H1 (cell line): ENCODE data around the gene RPS6KA2. TPM values are rescaled to one million over a fixed set of nuclear protein-coding genes. Genes with fewer than 3 reads are reported as not detected.

Source experiments
- BCL11A ChIP-seq, 2 experiments: IDR thresholded peaks; one replicate each; pipeline ENCODE4 v1.6.1; 2011; ENCODE audit warnings: low read depth in 2 of 2, low read length in 2 of 2, mild to moderate bottlenecking in 2 of 2
- JUND ChIP-seq: IDR thresholded peaks from 2 replicates; pipeline ENCODE4 v1.6.1; 2011; ENCODE audit warnings: mild to moderate bottlenecking, improper control_type of control experiment, low read length
- KDM5A ChIP-seq: fragments of 200-600 bp; IDR thresholded peaks from 2 replicates; pipeline ENCODE4 v1.7.1; 2012; ENCODE audit warnings: mild to moderate bottlenecking, low read length, inconsistent platforms, mixed read lengths
- TBP ChIP-seq: IDR thresholded peaks from 2 replicates; pipeline ENCODE4 v1.6.1; 2011; ENCODE audit warnings: low read depth, low read length, improper control_type of control experiment
- polyA plus RNA-seq, 7 experiments: library from polyadenylated mRNA; depleted of rRNA in 3 of 7; stranded (reverse) in 5 of 7; unstranded in 2 of 7; fragments of >200 nt in 5 of 7; fragments of 200-250 nt in 2 of 7; gene quantifications; 1 replicate in 5 of 7; 2 replicates in 1 of 7; 4 replicates in 1 of 7; pipeline versions ENCODE4 v1.2.1 to v1.2.3, GENCODE V29; 2011 to 2013; ENCODE audit warnings: missing spikeins in 2 of 7, mixed read lengths in 2 of 7
- total RNA-seq: library from RNA; stranded (reverse); fragmentation: NEBNext Ultra II Directional; extraction: Animal tissue kit (Norgen Biotek cat#: 25700); gene quantifications from 2 replicates; pipeline ENCODE4 v1.2.1, GENCODE V29; 2021
- TF ChIP-seq, protein P1 (sequence below): fragments of 300-600 bp; sonication (generic); IDR thresholded peaks from 2 replicates; pipeline ENCODE4 v1.7.1; 2012; ENCODE audit warnings: low read length, moderate library complexity, mild to moderate bottlenecking, inconsistent platforms; ENCODE audit not compliant: insufficient replicate concordance

RPS6KA2 gene
- total and polyA plus RNA-seq, 2 of the 8 experiments (the other 6 are each of a cell fraction or from before 2014, with no cell fraction given) = 8.8 to 25.7 TPM

DNA sequence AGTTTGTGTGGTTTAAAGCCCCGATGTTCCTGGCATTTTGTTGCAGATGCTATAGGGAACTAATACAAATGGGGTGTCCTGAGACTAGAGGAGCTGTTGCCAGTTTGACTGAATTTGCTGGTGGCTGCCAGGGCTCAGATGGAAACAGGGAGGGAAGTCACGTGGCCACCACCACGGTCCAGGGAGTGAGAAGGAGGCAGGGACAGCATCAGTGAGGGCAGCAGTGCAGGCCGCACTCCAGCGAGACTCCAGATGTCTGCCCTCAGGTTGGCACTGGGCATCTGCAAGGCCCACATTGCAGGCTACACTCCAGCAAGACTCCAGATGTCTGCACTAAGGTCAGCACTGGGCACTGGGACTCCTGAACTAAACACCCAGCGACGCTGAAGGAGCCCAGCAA lies 126.8 kb downstream of the RPS6KA2 start (continued):
- TF ChIP-seq BCL11A (IDR thresholded peaks at IDR 0.05; ENCODE audit: low read depth in 2 of 2, low read length in 2 of 2) (no peak), TBP (no peak), KDM5A (no peak), JUND (no peak)
- TF ChIP-seq, protein P1, sequence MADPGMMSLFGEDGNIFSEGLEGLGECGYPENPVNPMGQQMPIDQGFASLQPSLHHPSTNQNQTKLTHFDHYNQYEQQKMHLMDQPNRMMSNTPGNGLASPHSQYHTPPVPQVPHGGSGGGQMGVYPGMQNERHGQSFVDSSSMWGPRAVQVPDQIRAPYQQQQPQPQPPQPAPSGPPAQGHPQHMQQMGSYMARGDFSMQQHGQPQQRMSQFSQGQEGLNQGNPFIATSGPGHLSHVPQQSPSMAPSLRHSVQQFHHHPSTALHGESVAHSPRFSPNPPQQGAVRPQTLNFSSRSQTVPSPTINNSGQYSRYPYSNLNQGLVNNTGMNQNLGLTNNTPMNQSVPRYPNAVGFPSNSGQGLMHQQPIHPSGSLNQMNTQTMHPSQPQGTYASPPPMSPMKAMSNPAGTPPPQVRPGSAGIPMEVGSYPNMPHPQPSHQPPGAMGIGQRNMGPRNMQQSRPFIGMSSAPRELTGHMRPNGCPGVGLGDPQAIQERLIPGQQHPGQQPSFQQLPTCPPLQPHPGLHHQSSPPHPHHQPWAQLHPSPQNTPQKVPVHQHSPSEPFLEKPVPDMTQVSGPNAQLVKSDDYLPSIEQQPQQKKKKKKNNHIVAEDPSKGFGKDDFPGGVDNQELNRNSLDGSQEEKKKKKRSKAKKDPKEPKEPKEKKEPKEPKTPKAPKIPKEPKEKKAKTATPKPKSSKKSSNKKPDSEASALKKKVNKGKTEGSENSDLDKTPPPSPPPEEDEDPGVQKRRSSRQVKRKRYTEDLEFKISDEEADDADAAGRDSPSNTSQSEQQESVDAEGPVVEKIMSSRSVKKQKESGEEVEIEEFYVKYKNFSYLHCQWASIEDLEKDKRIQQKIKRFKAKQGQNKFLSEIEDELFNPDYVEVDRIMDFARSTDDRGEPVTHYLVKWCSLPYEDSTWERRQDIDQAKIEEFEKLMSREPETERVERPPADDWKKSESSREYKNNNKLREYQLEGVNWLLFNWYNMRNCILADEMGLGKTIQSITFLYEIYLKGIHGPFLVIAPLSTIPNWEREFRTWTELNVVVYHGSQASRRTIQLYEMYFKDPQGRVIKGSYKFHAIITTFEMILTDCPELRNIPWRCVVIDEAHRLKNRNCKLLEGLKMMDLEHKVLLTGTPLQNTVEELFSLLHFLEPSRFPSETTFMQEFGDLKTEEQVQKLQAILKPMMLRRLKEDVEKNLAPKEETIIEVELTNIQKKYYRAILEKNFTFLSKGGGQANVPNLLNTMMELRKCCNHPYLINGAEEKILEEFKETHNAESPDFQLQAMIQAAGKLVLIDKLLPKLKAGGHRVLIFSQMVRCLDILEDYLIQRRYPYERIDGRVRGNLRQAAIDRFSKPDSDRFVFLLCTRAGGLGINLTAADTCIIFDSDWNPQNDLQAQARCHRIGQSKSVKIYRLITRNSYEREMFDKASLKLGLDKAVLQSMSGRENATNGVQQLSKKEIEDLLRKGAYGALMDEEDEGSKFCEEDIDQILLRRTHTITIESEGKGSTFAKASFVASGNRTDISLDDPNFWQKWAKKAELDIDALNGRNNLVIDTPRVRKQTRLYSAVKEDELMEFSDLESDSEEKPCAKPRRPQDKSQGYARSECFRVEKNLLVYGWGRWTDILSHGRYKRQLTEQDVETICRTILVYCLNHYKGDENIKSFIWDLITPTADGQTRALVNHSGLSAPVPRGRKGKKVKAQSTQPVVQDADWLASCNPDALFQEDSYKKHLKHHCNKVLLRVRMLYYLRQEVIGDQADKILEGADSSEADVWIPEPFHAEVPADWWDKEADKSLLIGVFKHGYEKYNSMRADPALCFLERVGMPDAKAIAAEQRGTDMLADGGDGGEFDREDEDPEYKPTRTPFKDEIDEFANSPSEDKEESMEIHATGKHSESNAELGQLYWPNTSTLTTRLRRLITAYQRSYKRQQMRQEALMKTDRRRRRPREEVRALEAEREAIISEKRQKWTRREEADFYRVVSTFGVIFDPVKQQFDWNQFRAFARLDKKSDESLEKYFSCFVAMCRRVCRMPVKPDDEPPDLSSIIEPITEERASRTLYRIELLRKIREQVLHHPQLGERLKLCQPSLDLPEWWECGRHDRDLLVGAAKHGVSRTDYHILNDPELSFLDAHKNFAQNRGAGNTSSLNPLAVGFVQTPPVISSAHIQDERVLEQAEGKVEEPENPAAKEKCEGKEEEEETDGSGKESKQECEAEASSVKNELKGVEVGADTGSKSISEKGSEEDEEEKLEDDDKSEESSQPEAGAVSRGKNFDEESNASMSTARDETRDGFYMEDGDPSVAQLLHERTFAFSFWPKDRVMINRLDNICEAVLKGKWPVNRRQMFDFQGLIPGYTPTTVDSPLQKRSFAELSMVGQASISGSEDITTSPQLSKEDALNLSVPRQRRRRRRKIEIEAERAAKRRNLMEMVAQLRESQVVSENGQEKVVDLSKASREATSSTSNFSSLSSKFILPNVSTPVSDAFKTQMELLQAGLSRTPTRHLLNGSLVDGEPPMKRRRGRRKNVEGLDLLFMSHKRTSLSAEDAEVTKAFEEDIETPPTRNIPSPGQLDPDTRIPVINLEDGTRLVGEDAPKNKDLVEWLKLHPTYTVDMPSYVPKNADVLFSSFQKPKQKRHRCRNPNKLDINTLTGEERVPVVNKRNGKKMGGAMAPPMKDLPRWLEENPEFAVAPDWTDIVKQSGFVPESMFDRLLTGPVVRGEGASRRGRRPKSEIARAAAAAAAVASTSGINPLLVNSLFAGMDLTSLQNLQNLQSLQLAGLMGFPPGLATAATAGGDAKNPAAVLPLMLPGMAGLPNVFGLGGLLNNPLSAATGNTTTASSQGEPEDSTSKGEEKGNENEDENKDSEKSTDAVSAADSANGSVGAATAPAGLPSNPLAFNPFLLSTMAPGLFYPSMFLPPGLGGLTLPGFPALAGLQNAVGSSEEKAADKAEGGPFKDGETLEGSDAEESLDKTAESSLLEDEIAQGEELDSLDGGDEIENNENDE = no peak
